COR-L47 (cell line): ENCODE data around the gene ZDHHC11.
"Not testable (repeated sequence)": the region's sequence is repeated elsewhere in the genome, so short reads cannot be mapped to it uniquely, and the experiment has no call there.

ENCODE experiments used
- DNase-seq: peaks from one replicate; lab custom pipeline; 2025; lab: John Stamatoyannopoulos, UW

Gene ZDHHC11

DNA sequence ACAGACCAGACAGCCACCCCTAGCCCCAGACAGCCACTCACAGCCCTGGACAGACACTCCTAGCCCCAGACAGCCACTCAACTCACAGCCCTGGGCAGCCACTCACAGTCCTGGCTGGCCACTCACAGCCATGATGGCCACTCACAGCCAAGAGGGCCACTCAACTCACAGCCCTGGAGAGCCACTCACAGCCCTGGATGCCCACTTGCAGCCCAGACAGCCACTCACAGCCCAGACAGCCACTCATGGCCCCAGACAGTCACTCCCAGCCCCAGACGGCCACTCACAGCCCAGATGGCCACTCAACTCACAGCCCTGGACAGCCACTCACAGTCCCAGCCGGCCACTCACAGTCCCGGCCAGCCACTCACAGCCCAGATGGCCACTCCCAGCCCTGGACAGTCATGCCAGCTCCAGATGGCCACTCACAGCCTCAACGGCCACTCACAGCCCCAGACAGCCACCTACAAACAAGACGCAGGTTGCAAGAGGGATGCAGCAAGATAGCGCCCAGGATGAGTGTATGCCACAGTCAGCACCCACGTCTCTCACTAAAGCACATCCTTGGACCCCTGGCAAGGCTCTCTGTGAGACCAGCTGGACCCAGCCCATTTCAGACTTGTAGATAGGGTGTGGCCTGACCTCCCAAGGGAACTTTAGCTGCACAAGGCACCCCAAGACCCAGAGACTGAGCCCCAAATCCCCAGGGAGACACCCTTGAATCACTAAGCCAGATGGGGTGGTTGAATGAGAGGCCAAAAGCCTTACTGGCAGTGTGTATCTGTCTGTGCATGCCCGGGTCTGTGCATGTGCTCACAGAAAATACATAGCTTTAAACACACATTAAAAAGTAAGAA is 88.7 kb downstream of the ZDHHC11 start:
- DNase-seq = no peak

DNA sequence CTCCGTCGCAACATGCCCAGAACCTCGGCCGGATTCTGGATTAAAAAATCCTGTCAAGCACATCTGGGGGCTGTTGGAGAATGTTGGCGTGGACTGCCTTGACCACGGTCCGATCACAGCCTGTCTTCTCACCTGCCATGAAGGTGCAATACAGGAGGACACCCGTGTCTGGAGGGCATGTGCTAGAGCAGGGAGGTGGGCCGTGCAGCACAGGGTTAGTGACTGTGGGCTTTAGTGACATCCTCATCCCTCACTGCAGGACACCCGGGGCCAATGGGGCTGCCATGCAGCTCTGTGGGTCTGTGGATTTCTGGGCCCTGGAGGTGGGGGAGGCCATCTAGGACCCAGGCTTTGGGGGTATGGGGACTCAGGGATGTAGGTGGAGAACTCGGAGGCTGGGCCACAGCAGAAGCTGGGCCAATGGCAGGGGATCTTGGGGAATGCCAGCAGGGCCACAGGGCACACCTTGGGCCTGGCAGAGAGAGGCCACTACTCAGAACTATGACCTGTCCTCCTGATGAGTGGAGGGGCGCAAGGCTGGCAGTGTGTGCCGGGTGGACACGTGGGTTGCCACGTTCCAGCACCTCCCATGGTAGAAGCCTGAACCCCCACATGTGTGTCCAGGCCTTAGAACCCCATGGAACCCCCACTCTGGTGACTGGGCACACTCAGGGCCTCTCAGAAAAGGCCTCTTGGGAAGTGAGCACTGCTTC is 89.6 kb downstream of the ZDHHC11 start:
- DNase-seq = no peak

DNA sequence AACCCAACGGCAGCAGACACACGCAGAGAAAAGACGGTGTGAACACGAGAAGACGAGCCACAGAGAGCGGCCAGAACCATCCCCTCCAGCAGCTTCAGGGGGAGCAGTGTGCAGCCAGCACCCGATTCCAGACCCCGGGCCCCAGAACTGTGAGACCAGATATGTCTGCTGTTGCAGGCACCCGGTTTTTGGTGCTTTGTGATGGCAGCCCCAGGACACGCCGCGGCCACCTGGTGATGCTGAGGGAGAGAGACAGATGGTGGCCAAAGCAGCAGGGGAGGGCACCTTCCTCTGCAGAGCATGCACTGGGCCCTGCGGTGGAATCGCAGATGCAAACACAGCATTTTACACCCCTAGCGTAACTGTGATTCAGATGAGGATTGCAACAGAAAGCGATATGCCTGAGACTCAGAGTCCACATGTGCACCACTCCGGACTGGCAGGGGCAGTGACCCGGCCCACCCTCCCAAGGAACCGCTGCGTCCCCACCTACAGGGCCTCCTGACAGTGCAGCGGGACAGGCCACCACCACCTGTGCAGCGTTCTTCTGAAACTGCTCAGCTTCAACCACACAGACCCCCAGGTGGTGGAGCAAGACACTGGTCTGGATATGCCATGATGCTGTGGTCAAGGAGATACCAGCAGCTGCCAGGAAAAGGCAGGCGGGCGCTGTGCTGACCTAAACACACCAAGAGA is 90.3 kb downstream of the ZDHHC11 start:
- DNase-seq = no peak

DNA sequence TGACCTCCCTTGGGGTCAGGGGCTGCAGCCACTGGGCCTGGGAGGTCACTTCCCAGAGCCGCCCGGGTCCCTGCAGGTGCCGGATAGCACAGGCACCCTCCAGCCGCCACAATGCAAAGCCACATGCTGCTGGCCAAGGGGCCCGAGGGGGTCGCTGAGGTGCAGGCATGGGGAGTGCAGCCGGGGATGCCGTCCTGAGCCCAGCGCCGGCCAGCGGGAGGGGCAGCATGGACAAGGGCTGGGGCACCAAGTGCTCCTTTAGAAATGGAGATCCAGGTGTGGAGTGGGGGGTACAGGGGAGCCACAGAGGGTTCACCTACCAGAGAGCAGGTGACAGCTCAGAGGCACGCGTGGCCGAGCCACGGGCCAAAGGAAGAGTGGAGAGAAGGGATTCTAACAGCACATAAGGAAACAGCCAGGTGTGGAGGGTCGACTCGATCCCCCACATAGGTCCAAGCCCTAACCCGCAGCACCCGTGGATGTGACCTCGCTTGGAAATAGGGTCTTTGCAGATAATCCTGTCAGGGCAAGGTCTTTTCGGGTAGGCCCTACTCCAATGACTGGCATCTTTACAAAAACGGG is 90.9 kb downstream of the ZDHHC11 start:
- no peak for DNase-seq

DNA sequence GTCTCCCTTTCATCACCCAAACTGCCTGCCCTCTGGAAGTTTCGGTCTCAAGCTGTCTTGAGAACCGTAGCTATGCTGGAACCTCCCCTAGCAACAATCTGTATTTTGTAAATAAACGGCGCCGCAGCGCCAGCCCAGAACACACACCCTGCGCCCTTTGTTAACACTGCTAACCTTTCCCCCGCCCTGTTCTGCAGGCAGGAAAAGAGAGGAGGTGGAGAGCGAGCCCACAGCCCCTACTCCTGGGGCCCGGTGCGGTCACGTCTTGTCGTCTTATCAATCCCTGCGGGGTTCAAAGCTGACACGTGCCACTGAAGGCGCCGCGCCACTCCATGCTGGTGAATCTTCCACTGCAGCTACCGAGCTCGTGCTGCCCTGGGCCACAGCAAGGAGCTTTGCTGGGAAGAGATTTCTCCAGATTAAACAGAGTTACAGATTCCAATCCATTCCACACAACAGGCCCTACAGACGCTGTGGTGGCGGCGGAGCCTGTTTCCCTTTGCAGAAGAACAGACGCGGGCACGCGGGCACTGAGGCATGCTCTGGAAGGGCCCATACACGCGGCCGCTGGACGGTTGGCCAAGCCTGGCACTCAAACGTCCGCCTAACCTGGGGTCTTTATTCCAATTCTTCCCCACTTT is 91.6 kb downstream of the ZDHHC11 start:
- no peak for DNase-seq

DNA sequence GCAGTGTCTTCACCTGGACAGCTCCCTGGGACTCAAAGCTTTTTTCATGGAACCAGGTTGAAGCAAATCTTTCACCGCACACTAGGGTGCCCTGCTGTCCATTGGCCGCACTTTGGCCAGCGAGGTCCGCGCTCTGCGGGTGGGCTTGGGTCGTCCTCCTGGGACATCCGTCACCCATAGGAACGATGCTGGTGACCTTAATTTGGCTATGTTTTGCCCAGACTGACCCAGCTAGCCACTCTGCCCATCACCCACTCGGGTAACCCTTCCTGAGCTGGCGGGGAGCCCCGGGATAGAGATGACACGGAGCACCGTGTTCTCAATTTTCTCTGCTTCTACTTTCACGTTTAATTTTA is 92.1 kb downstream of the ZDHHC11 start:
- no peak for DNase-seq

GRCh38 chr5:757931-758697 is 92.7 kb downstream of the ZDHHC11 start:
- DNase-seq = no peak

GRCh38 chr5:757346-757930 is 93.3 kb downstream of the ZDHHC11 start:
- DNase-seq = no peak

- no peak for DNase-seq
These were observed 93.9 kb downstream of the ZDHHC11 start for GRCh38 chr5:756865-757345.

- DNase-seq = no peak
These were observed 94.6 kb downstream of the ZDHHC11 start for GRCh38 chr5:756171-756570.

- DNase-seq = not testable (repeated sequence)
These were observed 96.6 kb downstream of the ZDHHC11 start for GRCh38 chr5:754143-754632.

- DNase-seq = not testable (repeated sequence)
These were observed 97.1 kb downstream of the ZDHHC11 start for GRCh38 chr5:753567-754142.

DNA sequence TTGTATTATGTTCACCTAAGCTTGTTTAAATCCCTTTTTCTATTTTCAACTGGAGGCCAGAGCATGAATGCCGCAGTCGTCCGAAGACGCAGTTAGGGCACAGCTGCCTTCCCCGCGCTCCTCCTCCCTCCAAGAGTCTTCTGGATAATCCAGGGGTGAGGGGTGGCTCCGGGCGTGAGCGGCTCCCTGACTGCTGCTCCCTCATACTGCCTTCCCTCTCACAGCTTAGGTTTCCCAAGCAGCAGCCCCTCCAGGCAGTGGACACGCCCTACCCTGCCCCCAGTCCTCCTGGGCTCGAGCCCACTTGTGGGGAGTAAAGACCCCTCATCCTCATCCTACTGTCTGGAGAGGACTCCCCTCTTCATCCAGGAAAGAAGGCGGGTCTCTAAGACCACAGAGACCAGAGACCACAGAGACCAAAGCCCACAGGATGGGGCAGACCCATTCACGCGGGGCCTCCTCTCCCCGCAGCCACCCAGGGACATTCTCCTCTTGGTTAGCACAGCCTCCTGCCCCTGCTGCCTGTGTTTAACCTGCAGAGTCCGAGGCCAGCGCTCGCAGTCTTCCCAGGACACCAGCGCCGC is 98.2 kb downstream of the ZDHHC11 start:
- not testable (repeated sequence) for DNase-seq

- not testable (repeated sequence) for DNase-seq
These were observed 98.8 kb downstream of the ZDHHC11 start for GRCh38 chr5:751992-752391.

- no peak for DNase-seq
These were observed 99.3 kb downstream of the ZDHHC11 start for GRCh38 chr5:751496-751895.

DNA sequence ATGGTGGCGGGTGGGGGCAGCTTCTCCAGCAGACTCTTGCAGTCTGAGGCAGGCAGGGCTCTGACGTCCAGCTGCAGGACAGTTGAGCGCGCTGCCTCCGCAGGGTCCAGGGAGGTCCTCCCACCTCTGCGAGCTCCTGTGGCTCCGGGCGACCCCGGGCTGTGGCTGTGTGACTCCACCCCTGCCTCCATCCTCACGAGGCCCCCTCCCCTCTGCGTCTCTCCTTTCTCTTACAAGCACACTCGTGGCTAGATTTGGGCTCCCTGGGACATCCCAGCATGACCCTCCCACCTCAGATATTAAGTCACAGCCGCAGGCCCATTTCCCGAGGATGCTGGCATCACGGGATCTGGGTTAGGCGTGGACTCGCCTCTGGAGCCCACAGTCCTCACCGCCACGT is 100.6 kb downstream of the ZDHHC11 start:
- DNase-seq = not testable (repeated sequence)

GRCh38 chr5:749101-749670 is 101.6 kb downstream of the ZDHHC11 start:
- DNase-seq = no peak

- not testable (repeated sequence) for DNase-seq
These were observed 102.5 kb downstream of the ZDHHC11 start for GRCh38 chr5:748011-748980.
